Loucy (cell line): ENCODE measurements around the gene PYGB.

Source experiments
- CTCF ChIP-seq: fragments of 200-600 bp; sonication (generic); conservative IDR thresholded peaks from 2 replicates; pipeline ENCODE4 v1.5.1; 2014; ENCODE audit warnings: mild to moderate bottlenecking, antibody characterized with exemption, low read length
- EZH2phosphoT487 ChIP-seq: fragments of 200-600 bp; IDR thresholded peaks from 2 replicates; pipeline ENCODE4 v1.6.1; 2018; ENCODE audit warnings: antibody characterized with exemption, mild to moderate bottlenecking, moderate library complexity, borderline replicate concordance

GRCh38 chr20:25293507-25293906, 45.6 kb downstream of the PYGB start:
- TF ChIP-seq CTCF (no peak), EZH2phosphoT487 (no peak)
